Left lung (tissue), 10 donors: Measurements from ENCODE around the gene RBFOX1. TPM values are rescaled to one million over a fixed set of nuclear protein-coding genes. Genes with fewer than 3 reads are reported as not detected.

Experiments used
- ATAC-seq: fragments of 200-7000 bp; cut with Tn5 transposase; one replicate; pipeline ENCODE4 v1.9.1; 2020; ENCODE audit warnings: moderate library complexity
- DNase-seq, 4 donors: peaks; one replicate each; pipeline ENCODE4 v3.0.0-alpha.2; 2013 to 2020
- H3K27ac ChIP-seq, 2 donors: fragments of 200-600 bp; sonication (generic) in 1 of 2; one replicate each; pipeline versions ENCODE4 v1.5.0 to v1.8.0; 2020 to 2021
- H3K27me3 ChIP-seq, 2 donors: fragments of 200-600 bp; sonication (generic) in 1 of 2; one replicate each; pipeline versions ENCODE4 v1.5.0 to v1.8.0; 2020 to 2021
- H3K36me3 ChIP-seq, 2 donors: fragments of 200-600 bp; sonication (generic) in 1 of 2; one replicate each; pipeline versions ENCODE4 v1.5.0 to v1.8.0; 2020 to 2021
- H3K4me1 ChIP-seq, 2 donors: fragments of 200-600 bp; one replicate each; pipeline ENCODE4 v1.8.0; 2021
- H3K4me3 ChIP-seq, 2 donors: fragments of 200-600 bp; sonication (generic) in 1 of 2; one replicate each; pipeline versions ENCODE4 v1.5.0 to v1.8.0; 2020 to 2021; ENCODE audit warnings: mild to moderate bottlenecking in 1 of 2
- H3K9me3 ChIP-seq, 2 donors: fragments of 200-600 bp; sonication (generic) in 1 of 2; one replicate each; pipeline versions ENCODE4 v1.5.0 to v1.8.0; 2020 to 2021
- intact Hi-C, 2 donors: fragments of 100-400 bp; cut with DNase I; formaldehyde crosslinking; loops; one replicate each; pipeline versions ENCODE4 v1.11.2 to v1.14.2; 2022
- polyA plus RNA-seq, 6 donors: library from polyadenylated mRNA; unstranded; fragments of 120-200 nt; gene quantifications; one replicate each; pipeline ENCODE4 v1.2.1, GENCODE V29; 2013; ENCODE audit not compliant: insufficient read length in 6 of 6
- total RNA-seq, 2 donors: library from RNA; stranded (reverse); fragmentation: NEBNext Ultra II Directional; extraction: Animal tissue kit (Norgen Biotek cat#: 25700); gene quantifications; one replicate each; pipeline ENCODE4 v1.2.1, GENCODE V29; 2021
- TF ChIP-seq, protein P1 (sequence below), 2 donors: fragments of 200-600 bp; sonication (generic) in 1 of 2; IDR thresholded peaks; one replicate each; pipeline versions ENCODE4 v1.5.0 to v1.8.0; 2021; ENCODE audit warnings: antibody characterized with exemption in 2 of 2
- donor health status: DM: no; HTN: yes; CAD: no.
- donor health status: DM: no; HTN: no; CAD: no.

The RBFOX1 gene
- total and polyA plus RNA-seq, 8 donors: 0.41 to 1.7 (median 0.91) TPM; not detected in 2

DNA sequence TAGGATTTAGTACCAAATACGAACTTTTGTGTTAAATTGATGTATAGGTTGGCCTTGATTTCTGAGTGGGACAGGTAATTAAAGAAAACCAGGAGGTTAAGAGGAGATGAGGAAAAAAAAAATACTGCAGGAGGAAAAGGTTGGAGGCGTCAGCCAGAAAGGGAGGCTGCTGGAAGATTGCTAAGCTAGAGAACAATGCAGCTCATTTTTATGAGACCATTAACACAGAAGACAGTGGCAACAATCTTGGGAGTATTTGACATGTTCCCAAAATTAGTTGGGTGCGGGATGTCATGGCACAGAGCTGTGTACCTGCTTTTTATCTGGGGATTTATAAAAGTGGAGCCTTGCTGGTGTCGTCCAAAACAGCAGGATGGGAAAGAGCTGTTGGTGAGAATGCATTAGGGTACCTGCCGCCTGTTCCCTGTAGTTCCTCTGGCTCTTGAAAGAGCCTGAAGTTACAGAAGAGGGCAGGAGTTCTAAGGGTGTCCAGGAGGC lies 229.3 kb downstream of the RBFOX1 start:
- Histone ChIP-seq H3K27ac (no peak overlapping the region), H3K9me3 (no peaks in the 10 kb centered on the region), H3K4me3 (no peak overlapping the region), H3K36me3 (no peaks in the 10 kb centered on the region), H3K27me3 (no peaks in the 10 kb centered on the region), H3K4me1 (no peaks in the 10 kb centered on the region)
- DNase-seq (no peak), ATAC-seq (no peak)
- TF ChIP-seq, protein P1, sequence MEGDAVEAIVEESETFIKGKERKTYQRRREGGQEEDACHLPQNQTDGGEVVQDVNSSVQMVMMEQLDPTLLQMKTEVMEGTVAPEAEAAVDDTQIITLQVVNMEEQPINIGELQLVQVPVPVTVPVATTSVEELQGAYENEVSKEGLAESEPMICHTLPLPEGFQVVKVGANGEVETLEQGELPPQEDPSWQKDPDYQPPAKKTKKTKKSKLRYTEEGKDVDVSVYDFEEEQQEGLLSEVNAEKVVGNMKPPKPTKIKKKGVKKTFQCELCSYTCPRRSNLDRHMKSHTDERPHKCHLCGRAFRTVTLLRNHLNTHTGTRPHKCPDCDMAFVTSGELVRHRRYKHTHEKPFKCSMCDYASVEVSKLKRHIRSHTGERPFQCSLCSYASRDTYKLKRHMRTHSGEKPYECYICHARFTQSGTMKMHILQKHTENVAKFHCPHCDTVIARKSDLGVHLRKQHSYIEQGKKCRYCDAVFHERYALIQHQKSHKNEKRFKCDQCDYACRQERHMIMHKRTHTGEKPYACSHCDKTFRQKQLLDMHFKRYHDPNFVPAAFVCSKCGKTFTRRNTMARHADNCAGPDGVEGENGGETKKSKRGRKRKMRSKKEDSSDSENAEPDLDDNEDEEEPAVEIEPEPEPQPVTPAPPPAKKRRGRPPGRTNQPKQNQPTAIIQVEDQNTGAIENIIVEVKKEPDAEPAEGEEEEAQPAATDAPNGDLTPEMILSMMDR (IDR thresholded peaks at IDR 0.05): no peak
- intact Hi-C loops: no loop called here

DNA sequence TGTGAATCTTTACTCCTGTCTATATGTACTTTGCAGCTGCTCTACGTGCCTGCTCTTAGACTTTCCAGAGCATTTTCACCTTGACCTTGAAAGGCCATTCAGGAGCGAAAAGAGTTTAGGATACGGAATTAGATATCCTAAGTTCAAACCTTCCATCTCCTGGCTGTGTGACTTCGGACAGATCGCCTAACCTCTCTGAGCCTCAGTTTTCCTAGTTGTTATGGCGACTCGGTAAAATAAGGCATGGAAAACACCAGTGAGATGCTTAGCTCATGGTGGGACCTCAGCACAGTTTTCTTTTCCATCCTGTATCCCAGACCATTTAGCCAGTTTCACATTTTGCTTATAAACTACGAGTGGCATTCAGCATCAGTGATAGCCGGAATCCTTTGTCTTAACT lies 233.7 kb downstream of the RBFOX1 start:
- no peaks in the 10 kb centered on the region for H3K9me3 ChIP-seq
- H3K4me3 ChIP-seq: no peak overlapping the region
- H3K36me3 ChIP-seq: no peaks in the 10 kb centered on the region
- no peaks in the 10 kb centered on the region for H3K27me3 ChIP-seq
- no peak overlapping the region for H3K27ac ChIP-seq
- DNase-seq: no peak
- no peak for ATAC-seq
- H3K4me1 ChIP-seq: no peaks in the 10 kb centered on the region
- intact Hi-C loops: no loop called here
- TF ChIP-seq, protein P1 (IDR thresholded peaks at IDR 0.05): no peak

DNA sequence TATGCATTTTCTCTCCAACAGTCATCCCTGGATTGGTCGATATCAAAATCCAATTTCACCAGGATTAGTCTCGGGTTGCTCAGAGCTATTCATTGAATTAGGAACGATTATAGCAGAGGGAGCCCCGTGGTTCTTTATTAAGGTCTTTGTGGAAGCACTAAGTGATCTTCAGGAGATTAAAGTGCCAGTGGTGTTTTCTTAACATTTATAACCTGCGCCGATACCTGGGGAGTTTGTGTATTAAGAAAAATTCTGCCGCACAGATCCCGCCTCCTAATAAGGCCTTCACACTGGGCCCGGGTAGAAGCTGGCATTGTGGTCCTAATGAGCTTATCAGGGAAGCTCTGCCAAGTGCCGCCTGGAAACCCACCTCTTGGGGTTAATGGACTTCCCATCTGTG lies 238.7 kb downstream of the RBFOX1 start:
- ATAC-seq (no peak), DNase-seq (no peak)
- Histone ChIP-seq H3K4me1 (no peaks in the 10 kb centered on the region), H3K27ac (no peak overlapping the region), H3K36me3 (no peaks in the 10 kb centered on the region), H3K9me3 (no peaks in the 10 kb centered on the region), H3K4me3 (no peak overlapping the region), H3K27me3 (no peaks in the 10 kb centered on the region)
- intact Hi-C loops: no loop called here
- TF ChIP-seq, protein P1 (IDR thresholded peaks at IDR 0.05): no peak

DNA sequence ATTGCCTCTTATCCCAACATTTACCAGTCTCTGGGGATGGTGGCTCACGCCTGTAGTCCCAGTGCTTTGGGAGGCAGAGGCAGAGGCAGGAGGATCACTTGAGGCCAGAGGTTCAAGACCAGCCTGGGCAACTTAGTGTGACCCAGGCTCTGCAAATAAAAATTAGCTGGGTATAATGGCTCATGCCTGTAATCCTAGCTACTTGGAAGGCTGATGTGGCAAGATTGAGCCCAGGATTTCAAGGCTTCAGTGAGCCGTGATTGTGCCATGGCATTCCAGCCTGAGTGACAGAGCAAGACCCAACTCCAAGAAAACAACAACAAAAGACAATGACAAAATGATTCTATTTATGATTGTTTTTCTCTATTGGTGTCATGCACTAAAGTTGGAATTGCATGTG lies 244.9 kb downstream of the RBFOX1 start:
- DNase-seq (no peak), ATAC-seq (no peak)
- no peak overlapping the region for H3K4me3 ChIP-seq
- H3K36me3 ChIP-seq: no peaks in the 10 kb centered on the region
- no peaks in the 10 kb centered on the region for H3K27me3 ChIP-seq
- no peaks in the 10 kb centered on the region for H3K9me3 ChIP-seq
- no peaks in the 10 kb centered on the region for H3K4me1 ChIP-seq
- TF ChIP-seq, protein P1 (IDR thresholded peaks at IDR 0.05): no peak
- no peak overlapping the region for H3K27ac ChIP-seq
- intact Hi-C loops: no loop called here

DNA sequence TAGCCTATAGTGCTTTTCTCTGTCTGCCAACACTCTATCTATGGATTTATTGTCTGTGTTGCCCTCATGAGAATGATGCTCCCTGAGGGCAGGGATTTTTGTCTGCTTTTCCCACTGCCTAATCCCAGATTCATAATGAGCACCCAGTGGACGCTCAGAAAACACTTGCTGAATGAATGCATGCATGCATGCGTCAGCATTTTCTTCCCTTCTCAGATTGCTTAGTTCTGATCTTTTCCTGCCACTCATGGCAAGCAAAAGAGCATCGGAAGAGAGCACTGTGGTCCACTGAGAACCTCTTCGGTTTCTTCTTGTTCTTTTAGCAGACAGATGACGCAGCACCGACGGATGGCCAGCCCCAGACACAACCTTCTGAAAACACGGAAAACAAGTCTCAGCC lies 246.8 kb downstream of the RBFOX1 start:
- TF ChIP-seq, protein P1 (IDR thresholded peaks at IDR 0.05): no peak
- Histone ChIP-seq H3K27ac (no peak overlapping the region), H3K9me3 (no peaks in the 10 kb centered on the region), H3K36me3 (no peaks in the 10 kb centered on the region), H3K4me3 (no peak overlapping the region), H3K27me3 (no peaks in the 10 kb centered on the region), H3K4me1 (no peaks in the 10 kb centered on the region)
- ATAC-seq (no peak), DNase-seq (no peak)
- intact Hi-C loops: no loop called here
